Measurements from ENCODE around the gene CENPS. TPM values are rescaled to one million over a fixed set of nuclear protein-coding genes. Genes with fewer than 3 reads are reported as not detected.

The CENPS gene
- total and polyA plus RNA-seq, 9 of the 15 experiments (the other 6 are each of a cell fraction or from before 2014, with no cell fraction given) = 10.2 to 36.0 (median 26.0) TPM

DNA sequence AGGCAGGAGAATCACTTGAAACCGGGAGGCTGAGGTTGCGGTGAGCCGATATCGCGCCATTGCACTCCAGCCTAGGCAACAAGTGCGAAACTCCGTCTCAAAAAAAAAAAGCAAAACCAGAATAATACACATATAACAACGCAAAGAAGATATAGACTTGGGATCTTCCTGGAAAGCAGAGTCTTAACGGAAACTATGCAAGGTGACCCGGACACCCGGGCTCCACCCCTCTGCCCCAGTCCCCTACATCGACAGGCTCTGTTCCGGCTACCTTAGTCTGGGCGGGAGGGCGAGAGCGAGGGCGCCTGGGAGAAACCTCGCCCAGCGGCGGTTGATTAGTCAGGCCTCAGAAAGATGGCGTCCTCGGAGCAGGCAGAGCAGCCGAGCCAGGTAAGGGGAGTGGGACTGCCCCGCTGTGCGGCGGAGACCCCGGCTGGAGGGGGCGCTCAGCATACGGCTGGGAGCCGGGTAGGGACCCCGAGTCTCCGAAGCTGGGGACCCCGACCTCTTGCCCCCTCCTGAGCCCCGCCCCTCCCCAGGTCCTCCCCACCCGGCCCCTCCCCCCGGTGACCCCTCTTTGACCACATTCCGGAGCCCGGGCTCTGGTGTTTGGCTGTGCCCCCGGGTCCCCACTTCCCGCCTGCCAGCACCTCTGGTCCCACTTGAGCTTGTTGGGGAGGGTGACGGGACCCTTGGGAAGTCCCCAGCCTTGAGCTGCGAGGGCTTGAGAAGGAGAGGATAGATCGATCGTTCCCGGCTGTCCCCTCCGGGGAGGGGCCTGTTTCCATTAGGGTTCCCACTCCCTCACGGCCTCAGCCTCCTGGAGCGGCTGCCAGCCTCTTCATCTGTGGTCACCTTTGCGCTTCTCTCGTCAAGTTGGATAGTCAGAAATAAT lies 44.6 kb downstream of the CENPS start, which contains the start of gene PEX14 (continued):
- TF ChIP-seq, protein P1, sequence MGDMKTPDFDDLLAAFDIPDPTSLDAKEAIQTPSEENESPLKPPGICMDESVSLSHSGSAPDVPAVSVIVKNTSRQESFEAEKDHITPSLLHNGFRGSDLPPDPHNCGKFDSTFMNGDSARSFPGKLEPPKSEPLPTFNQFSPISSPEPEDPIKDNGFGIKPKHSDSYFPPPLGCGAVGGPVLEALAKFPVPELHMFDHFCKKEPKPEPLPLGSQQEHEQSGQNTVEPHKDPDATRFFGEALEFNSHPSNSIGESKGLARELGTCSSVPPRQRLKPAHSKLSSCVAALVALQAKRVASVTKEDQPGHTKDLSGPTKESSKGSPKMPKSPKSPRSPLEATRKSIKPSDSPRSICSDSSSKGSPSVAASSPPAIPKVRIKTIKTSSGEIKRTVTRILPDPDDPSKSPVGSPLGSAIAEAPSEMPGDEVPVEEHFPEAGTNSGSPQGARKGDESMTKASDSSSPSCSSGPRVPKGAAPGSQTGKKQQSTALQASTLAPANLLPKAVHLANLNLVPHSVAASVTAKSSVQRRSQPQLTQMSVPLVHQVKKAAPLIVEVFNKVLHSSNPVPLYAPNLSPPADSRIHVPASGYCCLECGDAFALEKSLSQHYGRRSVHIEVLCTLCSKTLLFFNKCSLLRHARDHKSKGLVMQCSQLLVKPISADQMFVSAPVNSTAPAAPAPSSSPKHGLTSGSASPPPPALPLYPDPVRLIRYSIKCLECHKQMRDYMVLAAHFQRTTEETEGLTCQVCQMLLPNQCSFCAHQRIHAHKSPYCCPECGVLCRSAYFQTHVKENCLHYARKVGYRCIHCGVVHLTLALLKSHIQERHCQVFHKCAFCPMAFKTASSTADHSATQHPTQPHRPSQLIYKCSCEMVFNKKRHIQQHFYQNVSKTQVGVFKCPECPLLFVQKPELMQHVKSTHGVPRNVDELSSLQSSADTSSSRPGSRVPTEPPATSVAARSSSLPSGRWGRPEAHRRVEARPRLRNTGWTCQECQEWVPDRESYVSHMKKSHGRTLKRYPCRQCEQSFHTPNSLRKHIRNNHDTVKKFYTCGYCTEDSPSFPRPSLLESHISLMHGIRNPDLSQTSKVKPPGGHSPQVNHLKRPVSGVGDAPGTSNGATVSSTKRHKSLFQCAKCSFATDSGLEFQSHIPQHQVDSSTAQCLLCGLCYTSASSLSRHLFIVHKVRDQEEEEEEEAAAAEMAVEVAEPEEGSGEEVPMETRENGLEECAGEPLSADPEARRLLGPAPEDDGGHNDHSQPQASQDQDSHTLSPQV (IDR thresholded peaks at IDR 0.05) = peak; percentile 67
- no peak for TF ChIP-seq NFE2 (IDR thresholded peaks at IDR 0.05; ENCODE audit: low read depth)
- TF ChIP-seq, protein P2, sequence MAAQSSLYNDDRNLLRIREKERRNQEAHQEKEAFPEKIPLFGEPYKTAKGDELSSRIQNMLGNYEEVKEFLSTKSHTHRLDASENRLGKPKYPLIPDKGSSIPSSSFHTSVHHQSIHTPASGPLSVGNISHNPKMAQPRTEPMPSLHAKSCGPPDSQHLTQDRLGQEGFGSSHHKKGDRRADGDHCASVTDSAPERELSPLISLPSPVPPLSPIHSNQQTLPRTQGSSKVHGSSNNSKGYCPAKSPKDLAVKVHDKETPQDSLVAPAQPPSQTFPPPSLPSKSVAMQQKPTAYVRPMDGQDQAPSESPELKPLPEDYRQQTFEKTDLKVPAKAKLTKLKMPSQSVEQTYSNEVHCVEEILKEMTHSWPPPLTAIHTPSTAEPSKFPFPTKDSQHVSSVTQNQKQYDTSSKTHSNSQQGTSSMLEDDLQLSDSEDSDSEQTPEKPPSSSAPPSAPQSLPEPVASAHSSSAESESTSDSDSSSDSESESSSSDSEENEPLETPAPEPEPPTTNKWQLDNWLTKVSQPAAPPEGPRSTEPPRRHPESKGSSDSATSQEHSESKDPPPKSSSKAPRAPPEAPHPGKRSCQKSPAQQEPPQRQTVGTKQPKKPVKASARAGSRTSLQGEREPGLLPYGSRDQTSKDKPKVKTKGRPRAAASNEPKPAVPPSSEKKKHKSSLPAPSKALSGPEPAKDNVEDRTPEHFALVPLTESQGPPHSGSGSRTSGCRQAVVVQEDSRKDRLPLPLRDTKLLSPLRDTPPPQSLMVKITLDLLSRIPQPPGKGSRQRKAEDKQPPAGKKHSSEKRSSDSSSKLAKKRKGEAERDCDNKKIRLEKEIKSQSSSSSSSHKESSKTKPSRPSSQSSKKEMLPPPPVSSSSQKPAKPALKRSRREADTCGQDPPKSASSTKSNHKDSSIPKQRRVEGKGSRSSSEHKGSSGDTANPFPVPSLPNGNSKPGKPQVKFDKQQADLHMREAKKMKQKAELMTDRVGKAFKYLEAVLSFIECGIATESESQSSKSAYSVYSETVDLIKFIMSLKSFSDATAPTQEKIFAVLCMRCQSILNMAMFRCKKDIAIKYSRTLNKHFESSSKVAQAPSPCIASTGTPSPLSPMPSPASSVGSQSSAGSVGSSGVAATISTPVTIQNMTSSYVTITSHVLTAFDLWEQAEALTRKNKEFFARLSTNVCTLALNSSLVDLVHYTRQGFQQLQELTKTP (IDR thresholded peaks at IDR 0.05; ENCODE audit: low read depth in 1 of 2, partially characterized antibody in 2 of 2) = peak in 1 of 2 experiments; percentile 87
- TF ChIP-seq, protein P3, sequence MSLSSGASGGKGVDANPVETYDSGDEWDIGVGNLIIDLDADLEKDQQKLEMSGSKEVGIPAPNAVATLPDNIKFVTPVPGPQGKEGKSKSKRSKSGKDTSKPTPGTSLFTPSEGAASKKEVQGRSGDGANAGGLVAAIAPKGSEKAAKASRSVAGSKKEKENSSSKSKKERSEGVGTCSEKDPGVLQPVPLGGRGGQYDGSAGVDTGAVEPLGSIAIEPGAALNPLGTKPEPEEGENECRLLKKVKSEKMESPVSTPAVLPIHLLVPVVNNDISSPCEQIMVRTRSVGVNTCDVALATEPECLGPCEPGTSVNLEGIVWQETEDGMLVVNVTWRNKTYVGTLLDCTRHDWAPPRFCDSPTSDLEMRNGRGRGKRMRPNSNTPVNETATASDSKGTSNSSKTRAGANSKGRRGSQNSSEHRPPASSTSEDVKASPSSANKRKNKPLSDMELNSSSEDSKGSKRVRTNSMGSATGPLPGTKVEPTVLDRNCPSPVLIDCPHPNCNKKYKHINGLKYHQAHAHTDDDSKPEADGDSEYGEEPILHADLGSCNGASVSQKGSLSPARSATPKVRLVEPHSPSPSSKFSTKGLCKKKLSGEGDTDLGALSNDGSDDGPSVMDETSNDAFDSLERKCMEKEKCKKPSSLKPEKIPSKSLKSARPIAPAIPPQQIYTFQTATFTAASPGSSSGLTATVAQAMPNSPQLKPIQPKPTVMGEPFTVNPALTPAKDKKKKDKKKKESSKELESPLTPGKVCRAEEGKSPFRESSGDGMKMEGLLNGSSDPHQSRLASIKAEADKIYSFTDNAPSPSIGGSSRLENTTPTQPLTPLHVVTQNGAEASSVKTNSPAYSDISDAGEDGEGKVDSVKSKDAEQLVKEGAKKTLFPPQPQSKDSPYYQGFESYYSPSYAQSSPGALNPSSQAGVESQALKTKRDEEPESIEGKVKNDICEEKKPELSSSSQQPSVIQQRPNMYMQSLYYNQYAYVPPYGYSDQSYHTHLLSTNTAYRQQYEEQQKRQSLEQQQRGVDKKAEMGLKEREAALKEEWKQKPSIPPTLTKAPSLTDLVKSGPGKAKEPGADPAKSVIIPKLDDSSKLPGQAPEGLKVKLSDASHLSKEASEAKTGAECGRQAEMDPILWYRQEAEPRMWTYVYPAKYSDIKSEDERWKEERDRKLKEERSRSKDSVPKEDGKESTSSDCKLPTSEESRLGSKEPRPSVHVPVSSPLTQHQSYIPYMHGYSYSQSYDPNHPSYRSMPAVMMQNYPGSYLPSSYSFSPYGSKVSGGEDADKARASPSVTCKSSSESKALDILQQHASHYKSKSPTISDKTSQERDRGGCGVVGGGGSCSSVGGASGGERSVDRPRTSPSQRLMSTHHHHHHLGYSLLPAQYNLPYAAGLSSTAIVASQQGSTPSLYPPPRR (CRISPR knock-in tag; IDR thresholded peaks at IDR 0.05; ENCODE audit: borderline replicate concordance) = no peak
- TF ChIP-seq SPI1 (IDR thresholded peaks at IDR 0.05; ENCODE audit: borderline replicate concordance, low read depth, low read length) = no peak
- TF ChIP-seq RBM14 (IDR thresholded peaks at IDR 0.05; ENCODE audit: borderline replicate concordance, insufficient read depth, low read depth, low read length) = no peak
- TF ChIP-seq, protein P4, sequence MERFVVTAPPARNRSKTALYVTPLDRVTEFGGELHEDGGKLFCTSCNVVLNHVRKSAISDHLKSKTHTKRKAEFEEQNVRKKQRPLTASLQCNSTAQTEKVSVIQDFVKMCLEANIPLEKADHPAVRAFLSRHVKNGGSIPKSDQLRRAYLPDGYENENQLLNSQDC (CRISPR knock-in tag; IDR thresholded peaks at IDR 0.05) = 0 out of 2 replicates have a peak, but pooled peaks have one; percentile 26
- peak; percentile 78 for TF ChIP-seq BCOR (IDR thresholded peaks at IDR 0.05)
- no peak for TF ChIP-seq FIP1L1 (IDR thresholded peaks at IDR 0.05; ENCODE audit: low read depth, low read length, poor library complexity, severe bottlenecking)
- TF ChIP-seq ZEB2 (IDR thresholded peaks at IDR 0.05) = peak; percentile 53; the same call in 1 of the 2 replicates
- no peak for TF ChIP-seq KAT8 (IDR thresholded peaks at IDR 0.05; ENCODE audit: low read depth)
- TF ChIP-seq HDAC3 (IDR thresholded peaks at IDR 0.05; ENCODE audit: borderline replicate concordance, partially characterized antibody) = no peak

Measured in K562 (cell line).